Activated CD8-positive, alpha-beta T cell treated with anti-CD3 and anti-CD28 coated beads for 36 hours (primary cell): ENCODE results near the gene TNS1. TPM values are rescaled to one million over a fixed set of nuclear protein-coding genes. Genes with fewer than 3 reads are reported as not detected.

Experiments used
- ATAC-seq: fragments of 200-7000 bp; cut with Tn5 transposase; one replicate; pipeline ENCODE4 v1.10.0; 2021; ENCODE audit warnings: mild to moderate bottlenecking, moderate library complexity
- CTCF ChIA-PET: fragments of 350-600 bp; sonication (Branson Sonifier 250); formaldehyde crosslinking; loops from one replicate; lab custom pipeline; 2021; ENCODE audit warnings: antibody characterized with exemption; lab: Charles Lee
- POLR2A ChIA-PET: fragments of 350-600 bp; sonication (Branson Sonifier 250); formaldehyde crosslinking; loops from one replicate; lab custom pipeline; 2021; ENCODE audit warnings: antibody characterized with exemption; lab: Charles Lee
- DNase-seq: peaks from one replicate; pipeline ENCODE4 v3.0.0-alpha.2; 2020
- H3K27ac Mint-ChIP-seq: one replicate; pipeline ENCODE4 v1.8.0; 2021; ENCODE audit warnings: mild to moderate bottlenecking, mixed read lengths
- H3K27me3 Mint-ChIP-seq: one replicate; pipeline ENCODE4 v1.8.0; 2021; ENCODE audit warnings: mixed read lengths
- H3K36me3 Mint-ChIP-seq: one replicate; pipeline ENCODE4 v1.8.0; 2021; ENCODE audit warnings: low read depth, mixed read lengths
- H3K4me1 Mint-ChIP-seq: one replicate; pipeline ENCODE4 v1.8.0; 2021; ENCODE audit warnings: low read depth, mixed read lengths
- H3K4me3 Mint-ChIP-seq: one replicate; pipeline ENCODE4 v1.8.0; 2021; ENCODE audit warnings: mild to moderate bottlenecking, moderate library complexity, mixed read lengths
- H3K9me3 Mint-ChIP-seq: one replicate; pipeline ENCODE4 v1.8.0; 2021; ENCODE audit warnings: mixed read lengths
- intact Hi-C: fragments of 100-400 bp; cut with micrococcal nuclease; formaldehyde crosslinking; loops from one replicate; pipeline ENCODE4 v1.10.0; 2022
- total RNA-seq, 2 experiments: library from RNA; stranded (reverse); gene quantifications; one replicate each; pipeline ENCODE4 v1.2.3, GENCODE V29; 2021
- TF ChIP-seq, protein P1 (sequence below): fragments of 200-600 bp; IDR thresholded peaks from one replicate; pipeline ENCODE4 v1.8.0; 2022; ENCODE audit warnings: antibody characterized with exemption, mild to moderate bottlenecking

TNS1 gene
- total RNA-seq, 2 experiments from 2014 or later = 1.8 to 2.0 TPM

- POLR2A ChIA-PET = interaction anchor here (0.8 kb wide), 1 partner anchor 9 kb away, joined by 3 read pairs; no protein-coding TSS in a partner anchor
- CTCF ChIA-PET = no interaction called here
- H3K36me3 Mint-ChIP-seq = no peaks in the 10 kb centered on the region
- H3K4me3 Mint-ChIP-seq = no peak overlapping the region
- H3K27me3 Mint-ChIP-seq = no peaks in the 10 kb centered on the region
- TF ChIP-seq, protein P1, sequence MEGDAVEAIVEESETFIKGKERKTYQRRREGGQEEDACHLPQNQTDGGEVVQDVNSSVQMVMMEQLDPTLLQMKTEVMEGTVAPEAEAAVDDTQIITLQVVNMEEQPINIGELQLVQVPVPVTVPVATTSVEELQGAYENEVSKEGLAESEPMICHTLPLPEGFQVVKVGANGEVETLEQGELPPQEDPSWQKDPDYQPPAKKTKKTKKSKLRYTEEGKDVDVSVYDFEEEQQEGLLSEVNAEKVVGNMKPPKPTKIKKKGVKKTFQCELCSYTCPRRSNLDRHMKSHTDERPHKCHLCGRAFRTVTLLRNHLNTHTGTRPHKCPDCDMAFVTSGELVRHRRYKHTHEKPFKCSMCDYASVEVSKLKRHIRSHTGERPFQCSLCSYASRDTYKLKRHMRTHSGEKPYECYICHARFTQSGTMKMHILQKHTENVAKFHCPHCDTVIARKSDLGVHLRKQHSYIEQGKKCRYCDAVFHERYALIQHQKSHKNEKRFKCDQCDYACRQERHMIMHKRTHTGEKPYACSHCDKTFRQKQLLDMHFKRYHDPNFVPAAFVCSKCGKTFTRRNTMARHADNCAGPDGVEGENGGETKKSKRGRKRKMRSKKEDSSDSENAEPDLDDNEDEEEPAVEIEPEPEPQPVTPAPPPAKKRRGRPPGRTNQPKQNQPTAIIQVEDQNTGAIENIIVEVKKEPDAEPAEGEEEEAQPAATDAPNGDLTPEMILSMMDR = no peak
- DNase-seq (no peak), ATAC-seq (no peak)
- H3K27ac Mint-ChIP-seq = no peak overlapping the region
- no peaks in the 10 kb centered on the region for H3K9me3 Mint-ChIP-seq
- intact Hi-C loops = no loop called here
- no peaks in the 10 kb centered on the region for H3K4me1 Mint-ChIP-seq
These were observed 48.3 kb downstream of the TNS1 start for GRCh38 chr2:217954469-217954868.

DNA sequence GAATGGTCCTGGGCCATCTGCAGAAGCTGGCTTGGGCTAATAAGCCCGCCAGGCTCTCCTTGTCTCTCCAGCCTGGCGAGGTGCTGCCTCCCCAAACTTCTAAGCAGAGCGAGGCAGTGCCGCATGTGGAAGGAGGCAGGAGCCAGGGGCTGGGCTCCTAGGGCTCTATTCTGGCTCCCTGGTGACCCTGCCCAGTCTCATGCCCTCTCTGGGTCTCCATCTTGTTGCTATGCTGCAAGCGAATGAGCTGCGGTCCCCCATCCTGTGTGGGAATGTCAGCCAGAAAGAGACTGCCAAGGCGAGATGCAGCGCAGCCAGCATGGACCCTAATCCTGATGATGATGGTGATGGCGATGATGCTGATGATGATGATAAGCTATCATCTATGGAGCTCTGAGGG lies 48.7 kb downstream of the TNS1 start:
- no peaks in the 10 kb centered on the region for H3K4me1 Mint-ChIP-seq
- ChIA-PET POLR2A (interaction anchor here (0.8 kb wide), 1 partner anchor 9 kb away, joined by 3 read pairs; no protein-coding TSS in a partner anchor), CTCF (no interaction called here)
- H3K27ac Mint-ChIP-seq = no peak overlapping the region
- DNase-seq (no peak), ATAC-seq (no peak)
- H3K36me3 Mint-ChIP-seq = no peaks in the 10 kb centered on the region
- H3K27me3 Mint-ChIP-seq = no peaks in the 10 kb centered on the region
- TF ChIP-seq, protein P1 = no peak
- intact Hi-C loops = no loop called here
- no peak overlapping the region for H3K4me3 Mint-ChIP-seq
- no peaks in the 10 kb centered on the region for H3K9me3 Mint-ChIP-seq

- Mint-ChIP-seq H3K4me1 (no peaks in the 10 kb centered on the region), H3K9me3 (no peaks in the 10 kb centered on the region), H3K27ac (no peak overlapping the region), H3K27me3 (no peaks in the 10 kb centered on the region), H3K4me3 (no peak overlapping the region), H3K36me3 (no peaks in the 10 kb centered on the region)
- ATAC-seq (no peak), DNase-seq (no peak)
- ChIA-PET POLR2A (no interaction called here), CTCF (no interaction called here)
- intact Hi-C loops = no loop called here
- TF ChIP-seq, protein P1 = no peak
These were observed 49.3 kb downstream of the TNS1 start for GRCh38 chr2:217953531-217953932.

- TF ChIP-seq, protein P1 = no peak
- ChIA-PET CTCF (no interaction called here), POLR2A (no interaction called here)
- intact Hi-C loops = no loop called here
- Mint-ChIP-seq H3K27ac (no peak overlapping the region), H3K4me1 (no peaks in the 10 kb centered on the region), H3K9me3 (no peaks in the 10 kb centered on the region), H3K4me3 (no peak overlapping the region), H3K27me3 (no peaks in the 10 kb centered on the region), H3K36me3 (no peaks in the 10 kb centered on the region)
- ATAC-seq = no peak
- no peak for DNase-seq
These were observed 49.7 kb downstream of the TNS1 start for GRCh38 chr2:217953011-217953481.

DNA sequence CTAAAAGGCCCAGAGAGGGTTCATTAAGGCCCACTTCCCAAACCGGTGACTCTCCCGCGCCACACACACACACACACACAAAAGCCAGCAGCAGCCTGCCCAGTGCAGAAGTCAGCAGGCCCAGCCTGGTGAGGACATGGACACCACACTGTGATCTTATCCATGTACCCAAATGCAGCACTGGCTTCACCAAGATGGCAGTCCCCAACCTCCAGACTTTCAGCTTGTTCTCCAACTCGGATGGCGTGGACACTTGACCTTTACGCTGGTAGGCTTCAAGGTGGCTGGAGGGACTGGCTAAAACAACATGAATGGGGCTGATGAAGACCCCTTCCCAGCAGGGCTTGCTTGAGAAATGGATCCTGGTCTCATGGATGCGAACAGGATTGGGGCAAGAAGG lies 50.4 kb downstream of the TNS1 start:
- ATAC-seq (no peak), DNase-seq (no peak)
- Mint-ChIP-seq H3K27ac (no peak overlapping the region), H3K4me1 (no peaks in the 10 kb centered on the region), H3K4me3 (no peak overlapping the region), H3K36me3 (no peaks in the 10 kb centered on the region), H3K27me3 (peaks cover 1% of the 10 kb centered on the region), H3K9me3 (no peaks in the 10 kb centered on the region)
- ChIA-PET CTCF (no interaction called here), POLR2A (interaction anchor here (1.6 kb wide), 1 partner anchor 11 kb away, joined by 3 read pairs; no protein-coding TSS in a partner anchor)
- TF ChIP-seq, protein P1 = no peak
- intact Hi-C loops = no loop called here
